ENCODE measurements around the gene PNN.

PNN gene

GRCh38 chr14:39169541-39169900 lies 5.5 kb upstream of the PNN start:
- TF ChIP-seq MYC (IDR thresholded peaks at IDR 0.05; ENCODE audit: low read depth, low read length) (no peak), CTCF (IDR thresholded peaks at IDR 0.05; ENCODE audit: low read depth, low read length) (no peak), MAX (IDR thresholded peaks at IDR 0.05; ENCODE audit: low read depth, low read length) (no peak), POLR2A (IDR thresholded peaks at IDR 0.05; ENCODE audit: extremely low read depth, insufficient read length) (no peak)
- H3K4me3 ChIP-seq (ENCODE audit: low read depth, low read length): peak overlapping the region; percentile 84
- peak; percentile 34 for DNase-seq (ENCODE audit: low read depth)

GRCh38 chr14:39173198-39173597 lies 1.9 kb upstream of the PNN start:
- DNase-seq (ENCODE audit: low read depth): no peak
- H3K4me3 ChIP-seq (ENCODE audit: low read depth, low read length): no peak overlapping the region
- TF ChIP-seq CTCF (IDR thresholded peaks at IDR 0.05; ENCODE audit: low read depth, low read length) (no peak), MYC (IDR thresholded peaks at IDR 0.05; ENCODE audit: low read depth, low read length) (no peak), POLR2A (IDR thresholded peaks at IDR 0.05; ENCODE audit: extremely low read depth, insufficient read length) (no peak), MAX (IDR thresholded peaks at IDR 0.05; ENCODE audit: low read depth, low read length) (no peak)

- no peak for TF ChIP-seq POLR2A (IDR thresholded peaks at IDR 0.05; ENCODE audit: extremely low read depth, insufficient read length)
- TF ChIP-seq MAX (IDR thresholded peaks at IDR 0.05; ENCODE audit: low read depth, low read length): peak; percentile 81
- TF ChIP-seq MYC (IDR thresholded peaks at IDR 0.05; ENCODE audit: low read depth, low read length): peak; percentile 76; the same call in 1 of the 2 replicates
- TF ChIP-seq CTCF (IDR thresholded peaks at IDR 0.05; ENCODE audit: low read depth, low read length): no peak
- DNase-seq (ENCODE audit: low read depth): peak; percentile 71
- H3K4me3 ChIP-seq (ENCODE audit: low read depth, low read length): peak overlapping the region; percentile 99
Observed at GRCh38 chr14:39175445-39176262, 600 bp downstream of the PNN start.

GRCh38 chr14:39176263-39177167 lies 1.5 kb downstream of the PNN start:
- peak overlapping the region; percentile 99 for H3K4me3 ChIP-seq (ENCODE audit: low read depth, low read length)
- DNase-seq (ENCODE audit: low read depth): no peak
- TF ChIP-seq MAX (IDR thresholded peaks at IDR 0.05; ENCODE audit: low read depth, low read length): no peak
- TF ChIP-seq MYC (IDR thresholded peaks at IDR 0.05; ENCODE audit: low read depth, low read length): no peak
- TF ChIP-seq POLR2A (IDR thresholded peaks at IDR 0.05; ENCODE audit: extremely low read depth, insufficient read length): no peak
- TF ChIP-seq CTCF (IDR thresholded peaks at IDR 0.05; ENCODE audit: low read depth, low read length): no peak

GRCh38 chr14:39177168-39177545 lies 2.1 kb downstream of the PNN start:
- DNase-seq (ENCODE audit: low read depth): no peak
- H3K4me3 ChIP-seq (ENCODE audit: low read depth, low read length): peak overlapping the region; percentile 99
- TF ChIP-seq MAX (IDR thresholded peaks at IDR 0.05; ENCODE audit: low read depth, low read length): no peak
- no peak for TF ChIP-seq CTCF (IDR thresholded peaks at IDR 0.05; ENCODE audit: low read depth, low read length)
- no peak for TF ChIP-seq MYC (IDR thresholded peaks at IDR 0.05; ENCODE audit: low read depth, low read length)
- TF ChIP-seq POLR2A (IDR thresholded peaks at IDR 0.05; ENCODE audit: extremely low read depth, insufficient read length): no peak
